Mammary microvascular endothelial cell (primary cell): ENCODE results near the gene TMEM229B. TPM values are rescaled to one million over a fixed set of nuclear protein-coding genes. Genes with fewer than 3 reads are reported as not detected.

Experiments
- total RNA-seq: library from RNA; depleted of rRNA; stranded (reverse); fragments of >200 nt; gene quantifications from 2 replicates; pipeline ENCODE4 v1.2.3, GENCODE V29; 2015

TMEM229B gene
- total RNA-seq: 6.9 and 8.1 TPM in 2 replicates

DNA sequence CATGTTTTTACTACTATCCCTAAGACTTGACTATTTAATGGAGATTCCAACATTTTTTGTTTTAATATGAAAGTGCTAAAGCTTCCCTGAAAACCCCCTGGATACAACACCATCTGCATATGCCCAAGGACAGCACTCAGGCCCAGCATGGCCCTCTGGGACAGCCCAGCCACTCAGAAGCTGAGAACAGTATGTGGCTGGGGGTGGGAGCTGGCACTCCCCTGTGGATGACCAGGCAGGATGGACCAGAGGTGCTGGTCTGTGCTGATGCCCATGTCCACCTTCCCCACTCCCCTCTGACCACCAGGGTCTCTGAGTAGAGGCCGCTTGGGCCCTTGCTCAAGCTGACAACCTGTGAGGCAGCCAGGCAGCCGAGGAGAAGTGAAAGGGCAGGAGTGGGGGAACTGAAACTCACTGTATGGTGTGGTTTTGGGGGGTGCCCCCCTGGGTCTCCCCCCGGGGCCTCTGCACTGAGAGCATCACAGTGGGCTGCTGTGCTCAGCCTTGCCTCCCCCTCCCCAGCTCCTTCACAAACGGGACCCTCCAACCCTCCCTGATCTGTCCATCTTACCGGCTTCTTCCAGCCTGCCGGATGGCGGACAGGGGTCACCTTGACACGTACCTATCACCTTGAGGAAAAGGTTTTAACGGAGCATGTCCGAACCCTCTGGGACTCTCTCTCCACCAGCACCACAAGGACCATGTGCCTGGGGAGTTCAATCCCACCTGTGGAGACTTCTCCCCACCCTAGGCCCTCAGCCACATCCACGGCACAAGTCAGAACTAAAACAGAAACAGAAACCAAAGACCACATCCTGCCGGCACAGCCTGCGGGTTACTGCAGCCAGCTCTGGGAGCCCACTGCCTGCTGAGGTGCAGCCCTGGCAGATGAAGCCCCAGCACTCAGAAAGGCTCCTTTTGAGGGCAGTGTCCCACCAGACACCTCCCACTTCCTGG, at the start of gene TMEM229B:
Gene TMEM229B, minus strand, starts transcription at position 785 of the 957 bp plus-strand sequence. CDS start 14,798 bp downstream, outside the sequence.

DNA sequence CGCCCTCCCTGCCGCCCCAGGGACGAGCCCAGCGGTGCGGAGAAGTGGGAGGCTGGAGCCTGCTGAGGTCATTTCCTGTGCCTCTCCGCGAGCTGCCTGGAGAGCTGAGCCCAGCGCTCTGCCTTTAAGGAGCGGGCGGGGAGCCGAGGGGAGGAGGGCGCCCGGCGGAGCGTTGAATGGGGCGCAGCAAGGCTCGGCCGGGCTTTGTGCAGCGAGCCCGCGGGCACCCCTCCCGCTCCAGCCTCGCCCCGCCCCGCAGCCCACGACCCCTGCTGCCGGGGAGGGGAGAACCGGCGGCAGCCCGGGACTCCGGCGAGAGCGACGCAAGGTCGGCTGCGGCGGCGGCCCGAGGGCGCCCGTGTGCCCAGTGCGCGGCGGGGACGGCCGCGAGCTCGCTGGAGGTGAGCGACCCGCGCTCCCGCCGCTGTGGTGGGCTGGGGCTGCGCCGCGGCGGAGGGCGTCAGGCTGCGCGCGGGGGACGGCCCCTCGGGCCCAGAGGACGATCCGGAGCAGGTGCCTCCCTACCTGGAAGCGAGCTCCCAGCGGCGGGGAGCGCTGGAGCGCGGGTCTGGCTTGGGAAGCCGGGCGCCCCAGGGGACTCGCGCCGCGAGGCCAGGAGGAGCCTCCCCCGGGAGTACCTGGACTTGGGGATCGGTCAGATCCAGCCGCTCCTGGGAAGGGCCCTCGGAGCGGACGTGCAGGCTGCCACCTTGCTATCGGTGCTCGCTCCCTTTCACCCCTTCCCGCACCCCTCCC, 44.7 kb upstream of the TMEM229B start, which contains the start of gene PLEKHH1:
Gene PLEKHH1, plus strand, starts transcription at position 293 of the 756 bp plus-strand sequence. CDS start 8,578 bp downstream, outside the sequence.

Other genes starting within 250 kb of the TMEM229B start
- gene PALS1, start 247.3 kb downstream of the TMEM229B start, total RNA-seq: 12.6 and 15.1 TPM in 2 replicates
- gene ATP6V1D, start 128.9 kb downstream of the TMEM229B start, total RNA-seq: 80.6 and 82.5 TPM in 2 replicates
- 178 and 228 TPM in 2 replicates for gene EIF2S1, start 128.4 kb downstream of the TMEM229B start, total RNA-seq
- gene PLEK2, start 76.6 kb downstream of the TMEM229B start, total RNA-seq: 28.0 and 29.5 TPM in 2 replicates
- gene PLEKHH1, start 44.6 kb upstream of the TMEM229B start, total RNA-seq: 0.05 and 0.13 TPM in 2 replicates
- 10.3 and 13.0 TPM in 2 replicates for gene PIGH, start 111.5 kb upstream of the TMEM229B start, total RNA-seq
- 9.6 and 13.2 TPM in 2 replicates for gene ARG2, start 131.2 kb upstream of the TMEM229B start, total RNA-seq
- gene VTI1B, start 185.9 kb upstream of the TMEM229B start, total RNA-seq: 40.8 and 45.3 TPM in 2 replicates
- 65.0 and 65.8 TPM in 2 replicates for gene RDH11, start 207.0 kb upstream of the TMEM229B start, total RNA-seq
- not detected in 2 replicates for gene RDH12, start 213.2 kb upstream of the TMEM229B start, total RNA-seq